ENCODE data around the gene CHP1.
"Not testable (repeated sequence)": the region's sequence is repeated elsewhere in the genome, so short reads cannot be mapped to it uniquely, and the experiment has no call there.

DNA sequence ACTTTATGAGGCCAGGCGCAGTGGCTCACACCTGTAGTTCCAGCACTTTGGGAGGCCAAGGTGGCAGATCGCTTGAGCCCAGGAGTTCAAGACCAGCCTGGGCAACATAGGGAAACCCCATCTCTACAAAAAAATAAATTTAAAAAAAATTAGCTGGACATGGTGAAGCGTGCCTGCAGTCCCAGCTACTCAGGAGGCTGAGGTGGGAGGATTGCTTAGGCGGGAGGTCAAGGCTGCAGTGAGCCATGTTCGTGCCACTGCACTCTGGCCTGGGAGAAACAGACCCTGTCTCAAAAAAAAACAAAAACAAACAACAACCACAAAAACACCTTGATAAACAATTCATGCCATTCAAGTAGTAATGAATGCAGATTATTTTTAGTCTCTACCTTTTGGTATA, 4.2 kb downstream of the CHP1 start:
- TF ChIP-seq, protein P1, sequence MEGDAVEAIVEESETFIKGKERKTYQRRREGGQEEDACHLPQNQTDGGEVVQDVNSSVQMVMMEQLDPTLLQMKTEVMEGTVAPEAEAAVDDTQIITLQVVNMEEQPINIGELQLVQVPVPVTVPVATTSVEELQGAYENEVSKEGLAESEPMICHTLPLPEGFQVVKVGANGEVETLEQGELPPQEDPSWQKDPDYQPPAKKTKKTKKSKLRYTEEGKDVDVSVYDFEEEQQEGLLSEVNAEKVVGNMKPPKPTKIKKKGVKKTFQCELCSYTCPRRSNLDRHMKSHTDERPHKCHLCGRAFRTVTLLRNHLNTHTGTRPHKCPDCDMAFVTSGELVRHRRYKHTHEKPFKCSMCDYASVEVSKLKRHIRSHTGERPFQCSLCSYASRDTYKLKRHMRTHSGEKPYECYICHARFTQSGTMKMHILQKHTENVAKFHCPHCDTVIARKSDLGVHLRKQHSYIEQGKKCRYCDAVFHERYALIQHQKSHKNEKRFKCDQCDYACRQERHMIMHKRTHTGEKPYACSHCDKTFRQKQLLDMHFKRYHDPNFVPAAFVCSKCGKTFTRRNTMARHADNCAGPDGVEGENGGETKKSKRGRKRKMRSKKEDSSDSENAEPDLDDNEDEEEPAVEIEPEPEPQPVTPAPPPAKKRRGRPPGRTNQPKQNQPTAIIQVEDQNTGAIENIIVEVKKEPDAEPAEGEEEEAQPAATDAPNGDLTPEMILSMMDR (IDR thresholded peaks at IDR 0.05) = not testable (repeated sequence)
- TF ChIP-seq POLR2A (IDR thresholded peaks at IDR 0.05) = not testable (repeated sequence)
